ENCODE measurements around the gene FREY1. TPM values are rescaled to one million over a fixed set of nuclear protein-coding genes. Genes with fewer than 3 reads are reported as not detected.
"Not testable (repeated sequence)": the region's sequence is repeated elsewhere in the genome, so short reads cannot be mapped to it uniquely, and the experiment has no call there.

Gene FREY1
- total RNA-seq, 1 experiment from 2014 or later: 0.76 TPM

DNA sequence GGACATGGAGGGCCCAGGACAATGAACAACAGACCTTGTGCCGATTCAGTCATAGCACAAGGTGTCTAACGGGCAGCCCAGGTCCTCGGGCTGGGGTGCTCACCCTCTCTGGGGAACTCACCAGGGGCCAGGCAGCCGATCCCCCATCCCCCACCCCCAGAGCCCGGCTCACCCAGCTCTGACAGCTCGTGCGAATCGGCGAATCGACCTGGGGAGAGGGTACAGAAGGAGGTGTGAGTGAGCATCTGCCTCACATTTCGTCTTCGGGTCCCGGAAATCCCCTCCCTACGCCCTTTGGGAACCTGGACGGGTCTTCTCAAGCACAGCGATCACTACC lies 10.2 kb upstream of the FREY1 start:
- DNase-seq (ENCODE audit: low read depth): no peak

GRCh38 chr11:45915446-45915845 lies 8.4 kb upstream of the FREY1 start:
- DNase-seq (ENCODE audit: low read depth): no peak

GRCh38 chr11:45913942-45914635 lies 7.0 kb upstream of the FREY1 start:
- no peak for DNase-seq (ENCODE audit: low read depth)

DNA sequence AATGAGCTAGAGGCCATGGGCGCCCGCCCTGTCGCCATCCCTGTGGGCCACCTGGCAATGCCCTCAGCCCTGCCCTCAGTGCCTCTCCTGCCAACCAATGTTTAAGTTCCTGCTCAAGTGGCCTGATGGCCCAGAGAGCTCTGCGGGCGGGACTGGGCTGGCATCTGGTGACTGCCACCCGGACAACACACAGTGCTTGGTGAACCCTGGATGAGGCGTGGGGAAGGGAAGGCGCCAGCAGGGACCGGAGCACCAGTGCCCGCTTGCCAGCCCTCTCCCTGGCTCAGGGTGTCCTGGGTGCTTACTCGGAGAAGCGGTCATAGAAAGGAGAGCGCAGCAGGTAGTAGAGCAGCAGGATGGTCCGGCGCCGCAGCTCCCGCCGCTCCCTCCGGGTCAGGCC lies 6.4 kb upstream of the FREY1 start:
- DNase-seq (ENCODE audit: low read depth): no peak

DNA sequence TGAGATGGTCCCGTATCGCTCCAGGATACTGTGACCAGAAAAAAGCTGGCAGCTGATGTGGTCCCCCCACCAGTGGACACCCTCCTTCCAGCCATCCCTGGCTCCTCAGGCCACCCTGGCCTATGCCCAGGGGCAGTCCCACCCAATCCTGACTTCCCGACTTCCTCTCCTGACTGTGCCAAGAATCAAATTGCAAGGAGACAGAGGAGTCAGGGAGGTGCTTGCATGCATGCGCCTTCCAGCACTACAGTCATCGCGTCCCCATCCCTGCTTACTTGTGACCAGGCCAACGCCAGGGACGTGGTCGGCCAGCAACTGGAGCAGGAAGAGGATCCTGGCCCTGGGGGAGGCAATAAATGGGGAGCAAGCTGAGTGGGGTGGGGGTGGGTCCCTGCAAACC lies 3.6 kb upstream of the FREY1 start:
- DNase-seq (ENCODE audit: low read depth): no peak

DNA sequence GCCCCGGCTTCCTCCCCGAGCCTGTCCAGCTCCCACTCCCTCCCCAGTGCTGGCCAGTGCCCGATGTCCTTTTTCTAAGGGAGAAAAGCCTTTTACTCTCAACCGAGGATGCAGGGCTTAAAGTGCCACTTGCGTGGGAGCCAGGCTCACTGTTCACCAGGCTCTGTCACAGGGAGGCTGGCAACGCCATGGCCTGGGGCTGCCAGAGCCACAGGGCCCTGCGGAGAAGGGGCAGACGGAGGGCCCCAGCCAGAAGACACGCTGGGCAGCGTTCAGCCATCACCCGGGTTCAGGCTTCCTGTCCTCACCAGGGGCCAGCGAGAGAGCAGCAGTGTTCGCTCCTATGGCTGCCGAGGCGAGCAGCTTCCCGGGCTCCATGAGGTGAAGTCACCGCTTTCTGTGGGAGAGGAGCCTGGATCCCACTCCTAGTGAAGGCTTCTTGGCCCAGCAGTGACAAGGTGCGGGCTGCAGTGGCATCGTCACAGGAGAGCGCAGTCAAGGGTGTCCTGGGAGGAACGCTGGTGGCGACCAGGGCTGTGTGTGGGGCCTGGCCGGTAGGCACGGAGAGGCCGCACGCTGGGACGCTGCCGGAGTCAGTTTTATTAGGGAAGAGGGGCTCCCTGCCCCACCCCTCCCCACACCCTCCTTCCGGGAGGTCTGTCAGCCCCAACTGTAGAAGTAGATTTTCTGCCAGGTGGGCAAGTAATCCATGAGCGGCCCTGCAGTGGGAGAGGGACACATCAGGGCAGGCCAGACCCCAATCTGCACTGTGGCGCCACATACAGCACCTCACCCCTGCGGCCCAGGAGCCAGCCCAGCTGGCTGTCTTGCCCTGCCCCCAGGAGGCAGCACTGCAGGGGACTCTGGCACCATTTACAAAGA lies 2.8 kb upstream of the FREY1 start:
- no peak for DNase-seq (ENCODE audit: low read depth)

DNA sequence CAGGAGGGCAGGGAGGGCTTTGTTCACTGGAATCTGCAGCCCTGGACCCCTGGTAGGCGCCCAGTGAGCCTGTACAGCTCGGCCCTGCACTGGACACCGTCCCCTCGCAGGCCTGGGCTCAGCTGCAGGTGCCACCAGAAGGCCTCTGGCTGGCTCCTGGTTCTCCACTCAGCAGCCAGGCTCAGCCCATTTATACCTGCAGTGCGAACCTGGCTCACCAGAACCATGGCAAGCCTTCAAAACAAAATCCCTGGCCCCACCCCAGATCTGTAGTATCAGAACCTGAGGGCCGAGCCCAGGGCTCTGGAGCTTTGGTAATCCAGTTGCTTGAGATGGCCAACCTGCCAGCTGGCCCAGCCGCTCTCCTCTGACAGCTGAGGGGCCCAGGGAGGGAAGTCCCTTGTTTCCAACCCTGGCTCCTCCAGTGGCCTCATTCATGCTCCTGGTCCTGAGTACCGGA lies 870 bp upstream of the FREY1 start:
- DNase-seq (ENCODE audit: low read depth): no peak

GRCh38 chr11:45906096-45906682 lies 882 bp downstream of the FREY1 start:
- DNase-seq (ENCODE audit: low read depth): no peak

GRCh38 chr11:45905576-45905975 lies 1.5 kb downstream of the FREY1 start:
- DNase-seq (ENCODE audit: low read depth): not testable (repeated sequence)

DNA sequence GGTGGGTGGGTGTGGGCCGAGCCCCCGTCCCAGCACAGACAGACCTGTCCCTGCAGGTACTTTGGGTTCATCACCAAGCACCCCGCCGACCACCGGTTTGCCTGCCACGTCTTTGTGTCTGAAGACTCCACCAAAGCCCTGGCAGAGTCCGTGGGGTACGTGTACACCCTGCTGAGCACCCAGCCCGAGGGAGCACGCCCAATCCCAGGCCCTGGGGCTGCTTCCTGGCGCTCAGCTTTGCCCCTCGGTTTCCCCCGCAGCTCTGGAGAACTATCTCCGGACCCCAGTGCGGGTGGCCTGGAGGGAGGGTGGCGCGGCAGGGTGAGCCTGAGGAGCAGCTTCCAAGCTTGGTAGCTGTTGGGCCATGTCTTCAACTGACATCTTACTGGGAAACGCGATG lies 2.0 kb downstream of the FREY1 start:
- no peak for DNase-seq (ENCODE audit: low read depth)

- no peak for DNase-seq (ENCODE audit: low read depth)
Measured at GRCh38 chr11:45904309-45904915, 2.7 kb downstream of the FREY1 start.

DNA sequence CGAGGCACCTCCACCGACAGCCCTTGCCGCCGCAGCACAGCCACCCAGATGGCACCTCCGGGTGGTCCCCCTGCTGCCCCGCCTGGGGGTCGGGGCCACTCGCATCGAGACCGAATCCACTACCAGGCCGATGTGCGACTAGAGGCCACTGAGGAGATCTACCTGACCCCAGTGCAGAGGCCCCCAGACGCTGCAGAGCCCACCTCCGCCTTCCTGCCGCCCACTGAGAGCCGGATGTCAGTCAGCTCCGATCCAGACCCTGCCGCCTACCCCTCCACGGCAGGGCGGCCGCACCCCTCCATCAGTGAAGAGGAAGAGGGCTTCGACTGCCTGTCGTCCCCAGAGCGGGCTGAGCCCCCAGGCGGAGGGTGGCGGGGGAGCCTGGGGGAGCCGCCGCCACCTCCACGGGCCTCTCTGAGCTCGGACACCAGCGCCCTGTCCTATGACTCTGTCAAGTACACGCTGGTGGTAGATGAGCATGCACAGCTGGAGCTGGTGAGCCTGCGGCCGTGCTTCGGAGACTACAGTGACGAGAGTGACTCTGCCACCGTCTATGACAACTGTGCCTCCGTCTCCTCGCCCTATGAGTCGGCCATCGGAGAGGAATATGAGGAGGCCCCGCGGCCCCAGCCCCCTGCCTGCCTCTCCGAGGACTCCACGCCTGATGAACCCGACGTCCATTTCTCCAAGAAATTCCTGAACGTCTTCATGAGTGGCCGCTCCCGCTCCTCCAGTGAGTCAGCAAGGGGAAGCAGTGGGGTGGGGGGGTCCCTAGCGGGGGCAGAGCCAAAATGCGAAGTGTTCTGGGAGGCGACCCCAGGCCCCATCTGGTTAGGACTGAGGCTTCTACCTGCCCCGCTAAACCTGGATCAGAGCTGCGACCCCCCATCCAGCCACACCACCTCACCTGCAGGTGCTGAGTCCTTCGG lies 4.4 kb downstream of the FREY1 start:
- no peak for DNase-seq (ENCODE audit: low read depth)

- no peak for DNase-seq (ENCODE audit: low read depth)
Measured at GRCh38 chr11:45901626-45902025, 5.4 kb downstream of the FREY1 start.

- no peak for DNase-seq (ENCODE audit: low read depth)
Measured at GRCh38 chr11:45900916-45901617, 6.0 kb downstream of the FREY1 start.

- not testable (repeated sequence) for DNase-seq (ENCODE audit: low read depth)
Measured at GRCh38 chr11:45900175-45900800, 6.8 kb downstream of the FREY1 start.

GRCh38 chr11:45899448-45900174 lies 7.5 kb downstream of the FREY1 start:
- DNase-seq (ENCODE audit: low read depth): peak; percentile 89

DNA sequence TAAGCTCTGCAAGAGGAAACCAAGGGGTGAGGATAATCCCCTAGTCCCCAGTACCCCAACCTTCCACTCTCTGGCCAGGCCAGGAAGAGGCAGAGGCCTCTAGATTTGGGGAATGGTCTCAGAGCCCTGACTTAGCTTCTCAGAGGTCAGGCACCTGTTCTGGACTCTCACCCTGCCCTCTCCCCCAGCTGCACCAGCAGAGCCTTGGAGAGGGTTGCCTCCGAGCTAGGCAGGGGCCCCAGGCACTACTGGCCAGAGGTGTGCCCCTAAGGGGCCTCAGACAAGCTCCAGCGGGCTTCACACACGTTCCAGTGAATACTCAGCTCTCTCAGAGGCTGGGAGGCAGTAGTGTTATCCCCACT lies 8.0 kb downstream of the FREY1 start:
- no peak for DNase-seq (ENCODE audit: low read depth)

DNA sequence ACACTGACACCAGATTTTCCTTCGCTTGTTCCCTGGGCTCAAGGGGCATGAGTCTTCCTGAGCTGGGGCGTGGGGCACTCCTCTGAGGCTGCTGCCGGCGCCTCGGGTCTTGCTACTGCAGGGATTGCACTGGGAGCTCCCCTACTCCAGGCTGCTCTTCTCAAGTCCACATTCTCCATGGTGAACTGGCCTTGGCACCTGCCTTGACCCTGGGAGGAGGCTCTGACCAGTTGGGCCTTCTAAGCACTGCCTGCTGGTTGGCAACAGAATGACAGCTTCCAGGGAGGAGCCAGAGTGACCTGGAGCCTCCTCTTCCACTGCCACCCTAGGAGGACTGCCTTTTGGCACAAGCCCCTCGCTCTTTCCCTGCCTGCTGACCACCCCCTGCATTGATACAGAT lies 9.5 kb downstream of the FREY1 start:
- DNase-seq (ENCODE audit: low read depth): no peak

DNA sequence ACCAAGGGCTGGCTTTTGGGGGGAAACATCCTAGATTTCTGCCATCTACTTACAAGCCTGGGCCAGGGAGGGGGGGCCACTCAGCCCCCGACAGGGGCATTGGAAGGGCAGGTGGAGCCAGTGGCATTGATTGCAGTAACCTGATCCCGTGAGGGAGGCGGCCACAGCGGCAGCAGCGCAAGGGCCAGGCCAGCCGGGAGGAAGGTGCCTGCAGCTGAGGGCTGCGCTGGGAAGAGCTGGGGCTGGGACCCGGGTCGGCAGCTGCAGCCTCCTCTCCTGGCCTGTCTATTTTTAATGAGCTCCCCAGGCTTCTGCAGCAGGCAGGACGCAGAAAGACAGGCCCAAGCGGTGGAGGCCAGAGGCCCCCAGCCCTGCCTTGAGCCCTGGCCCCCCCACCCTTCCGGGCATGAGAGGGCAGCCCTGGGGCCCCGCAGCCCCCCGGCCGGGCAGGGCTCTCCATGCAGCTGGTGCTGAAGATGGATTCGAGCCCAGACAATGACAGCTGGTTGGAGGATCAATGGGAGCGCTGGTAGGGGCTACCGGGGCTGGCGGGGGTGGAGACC lies 10.6 kb downstream of the FREY1 start:
- no peak for DNase-seq (ENCODE audit: low read depth)

Measured in HT1080 (cell line).